Measurements from ENCODE around the gene DUSP12. TPM values are rescaled to one million over a fixed set of nuclear protein-coding genes. Genes with fewer than 3 reads are reported as not detected.
"Not testable (repeated sequence)": the region's sequence is repeated elsewhere in the genome, so short reads cannot be mapped to it uniquely, and the experiment has no call there.

The DUSP12 gene
- total RNA-seq, 1 experiment from 2014 or later = 36.9 TPM

GRCh38 chr1:161763522-161764098 is 14.0 kb downstream of the DUSP12 start:
- DNase-seq (ENCODE audit: low read depth) = no peak
- in situ Hi-C loops (cut with HindIII; ENCODE audit: low pct_unique_long_range_greater_than_20kb, low sequenced_read_pairs) = no loop called here

DNA sequence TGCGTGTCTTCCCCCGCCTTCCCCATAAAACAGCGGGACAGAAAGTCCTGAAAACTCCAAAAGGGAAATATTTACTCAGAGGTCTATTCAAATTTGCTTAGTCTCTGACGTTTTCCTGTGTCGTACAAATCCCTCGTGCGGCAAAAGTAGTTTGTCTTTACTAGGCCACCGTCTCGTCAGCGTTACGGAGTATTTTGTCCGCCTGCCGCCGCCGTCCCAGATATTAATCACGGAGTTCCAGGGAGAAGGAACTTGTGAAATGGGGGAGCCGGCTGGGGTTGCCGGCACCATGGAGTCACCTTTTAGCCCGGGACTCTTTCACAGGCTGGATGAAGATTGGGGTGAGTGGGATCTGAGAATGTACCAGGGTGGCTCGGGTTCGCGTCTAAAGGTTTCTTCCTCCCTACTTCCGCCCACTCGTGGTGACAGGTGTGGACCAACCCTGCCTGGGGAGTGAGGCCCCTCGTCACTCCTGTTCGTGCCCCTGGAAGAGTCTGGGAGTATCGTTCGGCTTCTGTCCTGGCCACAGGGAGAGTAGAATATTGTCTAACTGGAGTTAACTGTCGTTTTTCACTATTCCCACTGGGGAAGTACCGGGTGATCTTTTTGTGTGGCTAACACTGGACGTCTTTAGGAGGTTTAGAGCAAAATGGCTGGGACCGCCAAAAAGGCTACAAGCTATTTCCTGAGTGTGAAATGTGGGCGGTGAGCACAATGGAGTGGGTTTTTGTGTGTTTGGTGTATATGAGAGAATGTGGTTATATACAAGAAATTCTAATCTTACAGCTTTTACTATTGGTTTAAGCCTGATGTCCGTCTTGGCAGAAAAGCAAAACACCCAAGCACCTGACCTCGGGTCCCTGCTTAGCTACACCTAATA is 16.8 kb downstream of the DUSP12 start, which contains the start of gene ATF6:
Gene ATF6, plus strand, starts transcription at position 219 of the 880 bp plus-strand sequence. Its CDS starts 41 bp downstream, at position 260.
- DNase-seq (ENCODE audit: low read depth) = peak; percentile 84
- in situ Hi-C loops (cut with HindIII; ENCODE audit: low pct_unique_long_range_greater_than_20kb, low sequenced_read_pairs) = no loop called here

- in situ Hi-C loops (cut with HindIII; ENCODE audit: low pct_unique_long_range_greater_than_20kb, low sequenced_read_pairs) = no loop called here
- DNase-seq (ENCODE audit: low read depth) = no peak
Observed at GRCh38 chr1:161768461-161768860, 18.9 kb downstream of the DUSP12 start.

- no peak for DNase-seq (ENCODE audit: low read depth)
- in situ Hi-C loops (cut with HindIII; ENCODE audit: low pct_unique_long_range_greater_than_20kb, low sequenced_read_pairs) = no loop called here
Observed at GRCh38 chr1:161768986-161769672, 19.5 kb downstream of the DUSP12 start.

- in situ Hi-C loops (cut with HindIII; ENCODE audit: low pct_unique_long_range_greater_than_20kb, low sequenced_read_pairs); DNase-seq (ENCODE audit: low read depth): not testable (repeated sequence)
Observed at GRCh38 chr1:161769673-161770045, 20.1 kb downstream of the DUSP12 start.

DNA sequence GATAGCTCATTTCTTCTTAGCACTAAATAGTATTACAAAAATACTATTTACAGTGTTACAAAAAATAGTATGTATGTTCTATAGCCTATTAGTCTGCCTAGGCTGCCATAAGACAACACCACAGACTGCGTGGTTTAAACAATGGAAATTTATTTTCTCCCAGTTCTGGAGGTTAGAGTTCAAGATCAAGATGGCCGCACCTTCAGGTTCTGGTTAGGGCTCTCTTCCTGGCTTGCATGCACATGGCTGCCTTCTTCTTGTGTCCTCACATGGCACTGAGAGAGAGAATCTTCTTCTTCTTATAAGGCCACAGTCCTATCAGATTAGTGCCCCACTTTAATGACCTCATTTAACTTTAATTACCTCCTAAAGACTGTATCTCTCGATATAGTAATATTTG is 20.7 kb downstream of the DUSP12 start:
- no peak for DNase-seq (ENCODE audit: low read depth)
- in situ Hi-C loops (cut with HindIII; ENCODE audit: low pct_unique_long_range_greater_than_20kb, low sequenced_read_pairs) = no loop called here

DNA sequence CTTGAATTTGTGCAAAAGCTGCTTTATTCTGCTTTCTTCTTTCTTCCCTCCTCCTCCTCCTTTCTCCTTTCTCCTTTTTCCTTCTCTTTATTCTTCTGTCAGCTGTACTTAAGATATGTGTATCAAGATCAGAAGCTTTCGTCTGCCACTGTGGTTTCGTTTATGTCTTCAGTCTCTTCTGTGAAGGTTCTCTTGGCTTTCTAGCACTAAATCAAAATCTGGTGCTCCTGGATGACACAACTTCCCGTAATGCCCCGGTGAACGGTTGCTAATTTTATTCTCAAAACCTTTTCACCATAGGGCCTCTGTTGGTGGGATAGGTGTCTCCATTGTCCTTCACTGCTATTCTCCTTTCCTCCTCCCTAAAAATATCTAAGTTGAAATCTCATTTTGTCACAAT is 21.6 kb downstream of the DUSP12 start:
- no peak for DNase-seq (ENCODE audit: low read depth)
- in situ Hi-C loops (cut with HindIII; ENCODE audit: low pct_unique_long_range_greater_than_20kb, low sequenced_read_pairs) = no loop called here

- in situ Hi-C loops (cut with HindIII; ENCODE audit: low pct_unique_long_range_greater_than_20kb, low sequenced_read_pairs) = no loop called here
- DNase-seq (ENCODE audit: low read depth) = no peak
Observed at GRCh38 chr1:161771973-161772372, 22.4 kb downstream of the DUSP12 start.

GRCh38 chr1:161772397-161772796 is 22.8 kb downstream of the DUSP12 start:
- no peak for DNase-seq (ENCODE audit: low read depth)
- in situ Hi-C loops (cut with HindIII; ENCODE audit: low pct_unique_long_range_greater_than_20kb, low sequenced_read_pairs) = no loop called here

- DNase-seq (ENCODE audit: low read depth) = no peak
- in situ Hi-C loops (cut with HindIII; ENCODE audit: low pct_unique_long_range_greater_than_20kb, low sequenced_read_pairs) = no loop called here
Observed at GRCh38 chr1:161773791-161774190, 24.2 kb downstream of the DUSP12 start.

DNA sequence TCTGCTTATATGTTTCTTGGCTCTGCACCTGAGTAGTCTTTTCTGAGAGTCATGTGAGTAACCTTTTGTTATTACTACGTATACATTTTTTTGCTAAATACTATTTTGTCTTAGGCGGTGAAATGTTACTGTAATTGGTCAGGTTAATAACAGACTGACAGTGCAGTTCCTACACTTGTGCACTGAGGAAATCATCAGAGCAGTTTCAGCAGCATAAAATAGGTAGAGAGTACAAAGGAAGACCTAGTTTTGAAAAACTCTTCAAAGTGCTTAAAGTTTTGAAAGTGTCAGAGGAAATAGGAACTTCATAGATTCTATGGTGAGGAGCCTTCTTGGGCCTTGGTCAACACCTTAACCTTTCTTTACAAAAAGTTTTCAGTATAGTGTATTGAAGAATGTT is 27.7 kb downstream of the DUSP12 start:
- in situ Hi-C loops (cut with HindIII; ENCODE audit: low pct_unique_long_range_greater_than_20kb, low sequenced_read_pairs) = no loop called here

GRCh38 chr1:161778522-161778921 is 28.9 kb downstream of the DUSP12 start:
- no peak for DNase-seq (ENCODE audit: low read depth)
- in situ Hi-C loops (cut with HindIII; ENCODE audit: low pct_unique_long_range_greater_than_20kb, low sequenced_read_pairs) = no loop called here

More for the DNA sequence above, 27.7 kb downstream of the DUSP12 start:
- no peak for DNase-seq (ENCODE audit: low read depth)

GRCh38 chr1:161779393-161779792 is 29.8 kb downstream of the DUSP12 start:
- in situ Hi-C loops (cut with HindIII; ENCODE audit: low pct_unique_long_range_greater_than_20kb, low sequenced_read_pairs) = no loop called here
- no peak for DNase-seq (ENCODE audit: low read depth)

DNA sequence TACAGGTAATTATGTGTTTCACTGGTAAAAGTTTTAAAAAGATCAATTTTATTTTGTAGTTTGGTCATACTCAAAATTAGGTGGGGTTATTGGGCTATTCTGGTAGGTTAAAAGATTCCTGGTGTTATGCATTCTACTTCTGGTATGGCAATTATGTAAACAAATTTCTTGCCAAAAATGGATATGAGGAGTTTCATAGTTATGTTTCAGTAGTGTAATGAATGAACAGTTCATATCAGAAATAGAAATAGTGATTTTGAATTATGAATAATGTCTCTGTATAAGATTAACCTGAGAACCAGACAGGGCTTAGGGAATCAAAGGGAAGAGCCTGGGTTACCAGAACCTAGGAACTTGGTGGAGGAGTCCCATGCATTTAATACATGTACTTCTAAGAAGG is 32.4 kb downstream of the DUSP12 start:
- DNase-seq (ENCODE audit: low read depth) = no peak
- in situ Hi-C loops (cut with HindIII; ENCODE audit: low pct_unique_long_range_greater_than_20kb, low sequenced_read_pairs) = no loop called here

DNA sequence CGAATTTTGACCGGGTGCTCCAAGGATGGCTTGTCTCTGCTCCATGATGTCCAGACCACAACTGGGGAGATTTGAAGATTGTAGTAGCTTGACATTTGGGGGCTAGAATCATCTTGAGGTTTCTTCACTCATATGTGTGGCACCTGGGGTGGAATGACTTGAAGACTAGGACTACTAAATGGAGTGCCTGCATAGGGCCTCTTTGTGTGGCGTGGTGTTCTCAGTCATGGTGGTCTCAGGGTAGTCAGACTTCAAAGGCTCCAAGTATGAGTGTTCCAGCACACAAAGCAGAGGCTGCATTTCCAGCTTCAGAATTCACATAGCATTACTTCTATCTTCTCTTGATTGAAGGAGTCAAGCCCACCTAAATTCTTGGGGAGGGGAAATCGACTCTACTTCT is 33.3 kb downstream of the DUSP12 start:
- in situ Hi-C loops (cut with HindIII; ENCODE audit: low pct_unique_long_range_greater_than_20kb, low sequenced_read_pairs) = no loop called here
- no peak for DNase-seq (ENCODE audit: low read depth)

- in situ Hi-C loops (cut with HindIII; ENCODE audit: low pct_unique_long_range_greater_than_20kb, low sequenced_read_pairs) = no loop called here
- DNase-seq (ENCODE audit: low read depth) = no peak
Observed at GRCh38 chr1:161784968-161785367, 35.4 kb downstream of the DUSP12 start.

DNA sequence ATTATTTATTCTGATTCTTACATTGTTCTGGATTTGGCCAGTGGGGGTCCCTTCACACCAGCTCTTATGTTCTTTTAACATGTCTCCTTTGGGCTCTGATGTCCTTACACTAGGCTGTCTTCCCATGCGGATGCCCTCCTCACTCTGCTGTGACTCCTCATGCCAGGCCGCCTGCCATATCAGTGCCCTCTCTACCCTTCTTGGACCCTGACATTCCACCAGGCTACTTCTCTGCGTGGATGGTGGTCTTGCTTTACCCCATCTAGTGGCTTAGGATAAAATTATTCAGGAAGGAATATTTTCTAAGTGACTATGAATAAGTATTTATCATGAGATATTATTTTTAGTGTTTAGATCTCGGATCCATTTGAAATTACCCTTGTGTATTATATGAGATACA is 37.8 kb downstream of the DUSP12 start:
- DNase-seq (ENCODE audit: low read depth) = no peak
- in situ Hi-C loops (cut with HindIII; ENCODE audit: low pct_unique_long_range_greater_than_20kb, low sequenced_read_pairs) = no loop called here

DNA sequence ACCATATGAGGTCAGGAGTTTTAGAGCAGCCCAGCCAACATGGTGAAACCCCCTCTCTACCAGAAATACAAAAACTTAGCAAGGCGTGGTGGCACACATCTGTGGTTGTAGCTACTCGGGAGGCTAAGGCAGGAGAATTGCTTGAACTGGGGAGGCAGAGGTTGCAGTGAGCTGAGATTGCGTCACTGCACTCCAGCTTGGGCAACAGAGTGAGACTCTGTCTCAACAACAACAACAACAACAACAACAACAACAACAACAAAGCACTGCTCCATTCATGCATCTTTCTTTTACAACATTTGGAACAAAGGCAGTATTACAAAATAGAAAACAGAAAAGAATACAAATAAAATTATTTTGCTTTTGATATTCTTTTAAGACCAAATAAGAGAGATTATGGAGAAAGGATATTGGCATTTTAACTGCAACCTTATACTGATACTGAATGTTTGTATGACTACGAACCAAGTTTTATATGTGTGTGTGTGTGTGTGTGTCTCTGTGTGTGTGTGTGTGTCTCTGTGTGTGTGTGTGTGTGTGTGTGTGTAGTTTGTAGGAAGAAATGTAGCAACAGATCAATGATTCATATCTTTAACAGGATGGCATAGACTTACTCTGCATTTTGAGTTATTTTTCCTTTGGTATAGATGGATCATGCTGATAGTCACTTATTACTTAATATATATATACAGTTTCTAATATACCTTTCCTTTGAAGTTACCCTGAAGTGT is 41.2 kb downstream of the DUSP12 start:
- no peak for DNase-seq (ENCODE audit: low read depth)
- in situ Hi-C loops (cut with HindIII; ENCODE audit: low pct_unique_long_range_greater_than_20kb, low sequenced_read_pairs) = no loop called here
